ENCODE measurements around the gene KAZALD1. TPM values are rescaled to one million over a fixed set of nuclear protein-coding genes. Genes with fewer than 3 reads are reported as not detected.

KAZALD1 gene
- total RNA-seq, 1 donor from 2014 or later, result 2.0 TPM

GRCh38 chr10:101035916-101036702, 25.7 kb upstream of the KAZALD1 start:
- Histone ChIP-seq H3K27me3 (ENCODE audit: control insufficient read depth, insufficient read depth, low read length) (no peaks in the 10 kb centered on the region), H3K36me3 (ENCODE audit: control insufficient read depth, insufficient read depth, low read length) (peaks cover 1% of the 10 kb centered on the region), H3K4me3 (ENCODE audit: low read depth, low read length) (no peak overlapping the region)
- TF ChIP-seq CTCF (IDR thresholded peaks at IDR 0.05; ENCODE audit: insufficient read depth, low read length, poor library complexity, severe bottlenecking), result no peak
- no peak for DNase-seq (ENCODE audit: low read depth)

- H3K27me3 ChIP-seq (ENCODE audit: control insufficient read depth, insufficient read depth, low read length), result no peaks in the 10 kb centered on the region
- no peak for DNase-seq (ENCODE audit: low read depth)
- H3K4me3 ChIP-seq (ENCODE audit: low read depth, low read length), result no peak overlapping the region
- TF ChIP-seq CTCF (IDR thresholded peaks at IDR 0.05; ENCODE audit: insufficient read depth, low read length, poor library complexity, severe bottlenecking), result no peak
- peaks cover 1% of the 10 kb centered on the region for H3K36me3 ChIP-seq (ENCODE audit: control insufficient read depth, insufficient read depth, low read length)
Observed at GRCh38 chr10:101036726-101037125, 25.1 kb upstream of the KAZALD1 start.

- peaks cover 1% of the 10 kb centered on the region for H3K36me3 ChIP-seq (ENCODE audit: control insufficient read depth, insufficient read depth, low read length)
Observed at GRCh38 chr10:101038484-101038883, 23.3 kb upstream of the KAZALD1 start.

GRCh38 chr10:101040061-101040460, 21.7 kb upstream of the KAZALD1 start:
- no peak for TF ChIP-seq CTCF (IDR thresholded peaks at IDR 0.05; ENCODE audit: insufficient read depth, low read length, poor library complexity, severe bottlenecking)
- H3K36me3 ChIP-seq (ENCODE audit: control insufficient read depth, insufficient read depth, low read length), result peaks cover 1% of the 10 kb centered on the region
- H3K27me3 ChIP-seq (ENCODE audit: control insufficient read depth, insufficient read depth, low read length), result no peaks in the 10 kb centered on the region
- no peak overlapping the region for H3K4me3 ChIP-seq (ENCODE audit: low read depth, low read length)
- no peak for DNase-seq (ENCODE audit: low read depth)

More at GRCh38 chr10:101038484-101038883, 23.3 kb upstream of the KAZALD1 start:
- no peak for DNase-seq (ENCODE audit: low read depth)
- H3K4me3 ChIP-seq (ENCODE audit: low read depth, low read length), result no peak overlapping the region
- no peak for TF ChIP-seq CTCF (IDR thresholded peaks at IDR 0.05; ENCODE audit: insufficient read depth, low read length, poor library complexity, severe bottlenecking)
- H3K27me3 ChIP-seq (ENCODE audit: control insufficient read depth, insufficient read depth, low read length), result no peaks in the 10 kb centered on the region

GRCh38 chr10:101040851-101041250, 20.9 kb upstream of the KAZALD1 start:
- TF ChIP-seq CTCF (IDR thresholded peaks at IDR 0.05; ENCODE audit: insufficient read depth, low read length, poor library complexity, severe bottlenecking), result no peak
- Histone ChIP-seq H3K27me3 (ENCODE audit: control insufficient read depth, insufficient read depth, low read length) (no peaks in the 10 kb centered on the region), H3K4me3 (ENCODE audit: low read depth, low read length) (no peak overlapping the region), H3K36me3 (ENCODE audit: control insufficient read depth, insufficient read depth, low read length) (peaks cover 1% of the 10 kb centered on the region)
- DNase-seq (ENCODE audit: low read depth), result no peak
